ENCODE results near the gene ATG9B. TPM values are rescaled to one million over a fixed set of nuclear protein-coding genes. Genes with fewer than 3 reads are reported as not detected.

Gene ATG9B
- total RNA-seq, 1 experiment from 2014 or later, result 1.3 TPM

- Histone ChIP-seq H3K27ac (ENCODE audit: low read length) (no peak overlapping the region), H3K36me3 (ENCODE audit: low read depth, low read length) (no peaks in the 10 kb centered on the region), H3F3A (ENCODE audit: low read length, unreplicated experiment) (no peaks in the 10 kb centered on the region), H3K4me3 (ENCODE audit: low read length) (no peak overlapping the region), H3K79me2 (ENCODE audit: low read length) (no peaks in the 10 kb centered on the region), H2AFZ (ENCODE audit: low read length) (no peak overlapping the region), H3K9me3 (ENCODE audit: low read length) (0 out of 2 replicates have a peak, but pooled peaks cover 6% of the 10 kb centered on the region), H4K20me1 (ENCODE audit: low read length) (no peaks in the 10 kb centered on the region), H3K9ac (ENCODE audit: low read length) (no peak overlapping the region), H3K4me2 (ENCODE audit: low read length) (no peak overlapping the region), H3K9me2 (replicated peaks; ENCODE audit: low read length) (no peaks in the 10 kb centered on the region), H3K4me1 (ENCODE audit: insufficient read depth, low read length) (peaks cover 6% of the 10 kb centered on the region), H3K27me3 (ENCODE audit: low read length) (0 out of 2 replicates have a peak, but pooled peaks cover 8% of the 10 kb centered on the region)
- CTCF ChIA-PET, result interaction anchor here (0.6 to 1.2 kb wide), 3 partner anchors 24 to 127 kb away, joined by 3 to 10 read pairs (median 3); partner anchors contain the start of gene ABCB8
- no peak for TF ChIP-seq CTCF (conservative IDR thresholded peaks at IDR 0.05; ENCODE audit: low read depth, low read length)
- no peak for TF ChIP-seq EZH2 (IDR thresholded peaks at IDR 0.05; ENCODE audit: low read length, unreplicated experiment)
- no peak for TF ChIP-seq EZH2phosphoT487 (IDR thresholded peaks at IDR 0.05; ENCODE audit: borderline replicate concordance, low read length)
- POLR2A ChIA-PET (ENCODE audit: unreplicated experiment), result no interaction called here
- ATAC-seq (no peak), DNase-seq (no peak)
- intact Hi-C loops (cut with micrococcal nuclease), result loop anchor here (2.0 to 5.0 kb wide), 2 partner anchors 88 to 209 kb away; no protein-coding TSS in a partner anchor
- BruUV-seq (replicated peaks), result no TSS peak
Observed at GRCh38 chr7:150986556-150986955, 37.7 kb downstream of the ATG9B start.

GRCh38 chr7:150986099-150986512 is 38.2 kb downstream of the ATG9B start:
- peak; percentile 64 for DNase-seq
- Histone ChIP-seq H2AFZ (ENCODE audit: low read length) (no peak overlapping the region), H4K20me1 (ENCODE audit: low read length) (no peaks in the 10 kb centered on the region), H3K4me2 (ENCODE audit: low read length) (no peak overlapping the region), H3K27me3 (ENCODE audit: low read length) (peaks cover 12% of the 10 kb centered on the region), H3K9me2 (replicated peaks; ENCODE audit: low read length) (no peaks in the 10 kb centered on the region), H3K4me3 (ENCODE audit: low read length) (no peak overlapping the region), H3F3A (ENCODE audit: low read length, unreplicated experiment) (no peaks in the 10 kb centered on the region), H3K9me3 (ENCODE audit: low read length) (0 out of 2 replicates have a peak, but pooled peaks cover 6% of the 10 kb centered on the region), H3K9ac (ENCODE audit: low read length) (no peak overlapping the region), H3K4me1 (ENCODE audit: insufficient read depth, low read length) (peaks cover 2% of the 10 kb centered on the region), H3K36me3 (ENCODE audit: low read depth, low read length) (no peaks in the 10 kb centered on the region), H3K79me2 (ENCODE audit: low read length) (no peaks in the 10 kb centered on the region), H3K27ac (ENCODE audit: low read length) (no peak overlapping the region)
- peak; percentile 66 for ATAC-seq
- ChIA-PET POLR2A (ENCODE audit: unreplicated experiment) (no interaction called here), CTCF (interaction anchor here (0.6 to 1.2 kb wide), 4 partner anchors 16 to 127 kb away, joined by 3 to 10 read pairs (median 4); no protein-coding TSS in a partner anchor)
- intact Hi-C loops (cut with micrococcal nuclease), result loop anchor here (2.0 to 5.0 kb wide), 2 partner anchors 87 to 209 kb away; no protein-coding TSS in a partner anchor
- BruUV-seq (replicated peaks), result no TSS peak
- TF ChIP-seq EZH2 (IDR thresholded peaks at IDR 0.05; ENCODE audit: low read length, unreplicated experiment), result no peak
- peak; percentile 65 for TF ChIP-seq CTCF (conservative IDR thresholded peaks at IDR 0.05; ENCODE audit: low read depth, low read length)
- TF ChIP-seq EZH2phosphoT487 (IDR thresholded peaks at IDR 0.05; ENCODE audit: borderline replicate concordance, low read length), result no peak

GRCh38 chr7:150983893-150984368 is 40.4 kb downstream of the ATG9B start:
- H3K4me2 ChIP-seq (ENCODE audit: low read length), result no peak overlapping the region
- POLR2A ChIA-PET (ENCODE audit: unreplicated experiment), result no interaction called here
- no peaks in the 10 kb centered on the region for H3K79me2 ChIP-seq (ENCODE audit: low read length)
- intact Hi-C loops (cut with micrococcal nuclease), result no loop called here
- H4K20me1 ChIP-seq (ENCODE audit: low read length), result no peaks in the 10 kb centered on the region
- H3K9ac ChIP-seq (ENCODE audit: low read length), result no peak overlapping the region
- H3K9me2 ChIP-seq (replicated peaks; ENCODE audit: low read length), result no peaks in the 10 kb centered on the region
- no peak for ATAC-seq
- no peaks in the 10 kb centered on the region for H3F3A ChIP-seq (ENCODE audit: low read length, unreplicated experiment)
- H2AFZ ChIP-seq (ENCODE audit: low read length), result no peak overlapping the region
- H3K27me3 ChIP-seq (ENCODE audit: low read length), result peaks cover 23% of the 10 kb centered on the region
- H3K9me3 ChIP-seq (ENCODE audit: low read length), result no peaks in the 10 kb centered on the region
- CTCF ChIA-PET, result interaction anchor here (1.6 kb wide), 1 partner anchor 86 kb away, joined by 6 read pairs; no protein-coding TSS in a partner anchor
- H3K27ac ChIP-seq (ENCODE audit: low read length), result no peak overlapping the region
- no peaks in the 10 kb centered on the region for H3K4me1 ChIP-seq (ENCODE audit: insufficient read depth, low read length)
- TF ChIP-seq EZH2 (IDR thresholded peaks at IDR 0.05; ENCODE audit: low read length, unreplicated experiment) (no peak), CTCF (conservative IDR thresholded peaks at IDR 0.05; ENCODE audit: low read depth, low read length) (no peak), EZH2phosphoT487 (IDR thresholded peaks at IDR 0.05; ENCODE audit: borderline replicate concordance, low read length) (no peak)
- H3K4me3 ChIP-seq (ENCODE audit: low read length), result no peak overlapping the region
- H3K36me3 ChIP-seq (ENCODE audit: low read depth, low read length), result no peaks in the 10 kb centered on the region
- no TSS peak for BruUV-seq (replicated peaks)
- peak; percentile 65 for DNase-seq
